ENCODE results near the gene MAP2K3.

Gene MAP2K3

DNA sequence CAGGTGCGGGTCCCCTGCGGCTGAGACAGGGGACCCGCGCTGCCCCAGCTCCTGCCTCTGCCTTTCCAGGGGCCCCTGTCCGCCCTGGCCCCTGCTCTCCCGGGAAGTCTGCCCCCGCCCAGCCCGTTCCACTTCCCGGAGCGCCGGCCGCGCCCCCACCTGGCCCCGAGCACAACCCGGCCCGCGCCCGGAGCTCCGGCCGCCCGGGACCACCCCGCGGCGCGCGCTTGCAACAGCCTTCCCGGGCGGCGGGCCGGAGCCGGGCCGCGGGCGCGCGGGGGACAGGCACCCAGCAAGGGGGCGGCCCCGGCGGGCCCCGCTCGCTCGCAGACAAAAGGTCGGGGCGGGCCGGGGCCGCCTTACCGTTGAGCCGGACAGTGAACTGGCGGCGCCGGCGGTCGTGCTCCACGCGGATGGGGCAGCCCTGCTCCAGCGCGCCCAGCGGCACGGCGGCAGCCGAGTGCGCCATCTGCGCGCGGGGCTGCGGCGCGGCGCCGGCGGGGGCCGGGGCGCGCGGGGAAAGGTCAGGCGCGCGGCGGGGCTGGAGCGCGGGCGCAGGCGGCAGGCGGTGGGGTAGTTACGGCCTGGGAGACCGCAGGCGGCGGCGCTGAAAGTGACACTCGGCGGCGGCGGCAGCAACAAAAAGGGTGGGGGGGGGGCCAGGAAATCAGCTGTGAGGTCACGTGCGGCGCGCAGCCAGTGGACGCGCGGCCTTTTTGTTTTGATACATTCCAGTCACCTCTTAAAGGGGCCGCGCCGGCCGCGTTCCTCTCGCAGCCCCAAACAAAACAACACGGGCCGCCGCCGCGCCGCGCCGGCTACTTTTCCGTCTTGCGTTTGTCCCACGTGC, 31.5 kb upstream of the MAP2K3 start, which contains the start of gene NATD1:
Gene NATD1, minus strand, starts transcription at position 615 of the 850 bp plus-strand sequence. Its CDS starts 146 bp downstream, at position 469.
- Histone ChIP-seq H3K9me3 (ENCODE audit: control insufficient read depth, insufficient read depth, low read depth, low read length) (no peaks in the 10 kb centered on the region), H3K36me3 (ENCODE audit: control insufficient read depth in 2 of 2, insufficient read depth in 1 of 2, low read length in 2 of 2) (no peaks in the 10 kb centered on the region), H3K4me3 (ENCODE audit: low read depth, low read length) (peak within 1 kb of the TSS; percentile 56), H3K27ac (ENCODE audit: extremely low read depth, low read depth, low read length) (peak within 1 kb of the TSS; percentile 46; the same call in 1 of the 2 replicates), H3K4me1 (ENCODE audit: control insufficient read depth, insufficient read depth, low read length) (0 out of 2 replicates have a peak, but pooled peaks cover 2% of the 10 kb centered on the region)
- POLR2A ChIA-PET: interaction anchor here (0.6 to 1.9 kb wide), 9 partner anchors 11 to 1243 kb away, joined by 3 to 8 read pairs (median 4); no protein-coding TSS in a partner anchor
- TF ChIP-seq PRDM1 (tag by site-specific recombination; IDR thresholded peaks at IDR 0.05) (no peak), ZNF629 (tag by site-specific recombination; IDR thresholded peaks at IDR 0.05) (peak; percentile 22; the same call in 1 of the 2 replicates), ZNF214 (tag by site-specific recombination; IDR thresholded peaks at IDR 0.05; ENCODE audit: borderline replicate concordance) (no peak), ZNF560 (tag by site-specific recombination; IDR thresholded peaks at IDR 0.05; ENCODE audit: borderline replicate concordance) (no peak), FEZF1 (tag by site-specific recombination; IDR thresholded peaks at IDR 0.05) (peak; percentile 74), KLF10 (tag by site-specific recombination; IDR thresholded peaks at IDR 0.05) (0 out of 2 replicates have a peak, but pooled peaks have one; percentile 23), GLIS1 (tag by site-specific recombination; IDR thresholded peaks at IDR 0.05) (peak; percentile 64; the same call in 1 of the 2 replicates), ZFP69B (tag by site-specific recombination; IDR thresholded peaks at IDR 0.05) (peak; percentile 95), ZNF114 (tag by site-specific recombination; IDR thresholded peaks at IDR 0.05) (no peak), SP2 (tag by site-specific recombination; IDR thresholded peaks at IDR 0.05) (peak; percentile 7; the same call in 1 of the 2 replicates), ZFP37 (tag by site-specific recombination; IDR thresholded peaks at IDR 0.05) (no peak), TCF7L2 (IDR thresholded peaks at IDR 0.05; ENCODE audit: borderline replicate concordance, low read depth, low read length) (peak; percentile 90; the same call in 1 of the 2 replicates), ZBTB26 (tag by site-specific recombination; optimal IDR thresholded peaks at IDR 0.05) (peak; percentile 74), ZBTB20 (tag by site-specific recombination; IDR thresholded peaks at IDR 0.05) (peak; percentile 38; the same call in 1 of the 2 replicates)
- TF ChIP-seq, protein P1, sequence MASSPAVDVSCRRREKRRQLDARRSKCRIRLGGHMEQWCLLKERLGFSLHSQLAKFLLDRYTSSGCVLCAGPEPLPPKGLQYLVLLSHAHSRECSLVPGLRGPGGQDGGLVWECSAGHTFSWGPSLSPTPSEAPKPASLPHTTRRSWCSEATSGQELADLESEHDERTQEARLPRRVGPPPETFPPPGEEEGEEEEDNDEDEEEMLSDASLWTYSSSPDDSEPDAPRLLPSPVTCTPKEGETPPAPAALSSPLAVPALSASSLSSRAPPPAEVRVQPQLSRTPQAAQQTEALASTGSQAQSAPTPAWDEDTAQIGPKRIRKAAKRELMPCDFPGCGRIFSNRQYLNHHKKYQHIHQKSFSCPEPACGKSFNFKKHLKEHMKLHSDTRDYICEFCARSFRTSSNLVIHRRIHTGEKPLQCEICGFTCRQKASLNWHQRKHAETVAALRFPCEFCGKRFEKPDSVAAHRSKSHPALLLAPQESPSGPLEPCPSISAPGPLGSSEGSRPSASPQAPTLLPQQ (tag by site-specific recombination; IDR thresholded peaks at IDR 0.05): peak; percentile 97
- TF ChIP-seq, protein P2, sequence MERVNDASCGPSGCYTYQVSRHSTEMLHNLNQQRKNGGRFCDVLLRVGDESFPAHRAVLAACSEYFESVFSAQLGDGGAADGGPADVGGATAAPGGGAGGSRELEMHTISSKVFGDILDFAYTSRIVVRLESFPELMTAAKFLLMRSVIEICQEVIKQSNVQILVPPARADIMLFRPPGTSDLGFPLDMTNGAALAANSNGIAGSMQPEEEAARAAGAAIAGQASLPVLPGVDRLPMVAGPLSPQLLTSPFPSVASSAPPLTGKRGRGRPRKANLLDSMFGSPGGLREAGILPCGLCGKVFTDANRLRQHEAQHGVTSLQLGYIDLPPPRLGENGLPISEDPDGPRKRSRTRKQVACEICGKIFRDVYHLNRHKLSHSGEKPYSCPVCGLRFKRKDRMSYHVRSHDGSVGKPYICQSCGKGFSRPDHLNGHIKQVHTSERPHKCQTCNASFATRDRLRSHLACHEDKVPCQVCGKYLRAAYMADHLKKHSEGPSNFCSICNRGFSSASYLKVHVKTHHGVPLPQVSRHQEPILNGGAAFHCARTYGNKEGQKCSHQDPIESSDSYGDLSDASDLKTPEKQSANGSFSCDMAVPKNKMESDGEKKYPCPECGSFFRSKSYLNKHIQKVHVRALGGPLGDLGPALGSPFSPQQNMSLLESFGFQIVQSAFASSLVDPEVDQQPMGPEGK (tag by site-specific recombination; IDR thresholded peaks at IDR 0.05): peak; percentile 59
- CTCF ChIA-PET: interaction anchor here (0.6 to 0.7 kb wide), 2 partner anchors 97 to 126 kb away, joined by 3 read pairs; partner anchors contain the start of gene DHRS7B

DNA sequence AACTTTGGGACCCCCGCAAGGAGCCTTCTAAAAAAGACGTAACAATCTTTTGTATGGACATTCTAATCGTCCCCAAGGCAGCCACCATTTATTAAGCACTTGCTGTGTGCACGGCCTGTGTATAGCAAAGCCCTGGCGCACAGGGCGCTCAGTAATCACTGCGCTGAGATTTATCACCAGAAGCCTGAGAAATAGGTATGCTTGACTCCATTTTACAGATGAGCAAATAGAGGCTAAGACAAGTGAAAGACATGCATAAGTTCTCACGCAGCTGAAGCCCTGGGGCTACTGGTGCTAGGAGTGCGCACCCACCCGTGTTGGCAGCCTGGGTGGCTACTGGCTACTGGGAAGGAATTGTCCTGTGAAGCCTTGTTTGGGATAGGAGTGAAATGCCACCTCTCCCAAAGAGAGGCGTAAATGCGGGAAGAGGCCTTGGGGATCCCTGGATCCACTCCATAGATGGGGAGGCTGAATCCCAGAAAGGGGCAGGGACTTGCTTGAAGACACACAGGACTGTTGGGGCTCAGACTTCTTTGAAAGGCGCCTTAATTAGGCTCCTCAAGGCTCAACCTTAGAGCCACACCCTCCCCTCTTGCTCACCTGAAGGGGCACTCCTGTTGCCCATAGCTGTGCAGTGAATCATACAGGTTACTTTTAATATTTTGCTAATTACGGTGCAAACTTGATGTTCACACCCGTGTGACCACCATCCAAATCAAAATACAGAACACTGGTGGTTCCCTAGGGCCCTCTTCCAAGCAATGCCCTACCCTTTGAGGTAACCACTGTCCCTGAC, 30.7 kb upstream of the MAP2K3 start:
- POLR2A ChIA-PET: interaction anchor here (0.6 to 1.9 kb wide), 9 partner anchors 10 to 1244 kb away, joined by 3 to 8 read pairs (median 4); no protein-coding TSS in a partner anchor
- 0 out of 2 replicates have a peak, but pooled peaks cover 2% of the 10 kb centered on the region for H3K4me1 ChIP-seq (ENCODE audit: control insufficient read depth, insufficient read depth, low read length)
- H3K27ac ChIP-seq (ENCODE audit: extremely low read depth, low read depth, low read length): no peak overlapping the region
- CTCF ChIA-PET: interaction anchor here (0.6 to 1.7 kb wide), 2 partner anchors 26 to 98 kb away, joined by 3 to 9 read pairs; no protein-coding TSS in a partner anchor
- H3K4me3 ChIP-seq (ENCODE audit: low read depth, low read length): peak overlapping the region; percentile 56
- H3K36me3 ChIP-seq (ENCODE audit: control insufficient read depth in 2 of 2, insufficient read depth in 1 of 2, low read length in 2 of 2): no peaks in the 10 kb centered on the region
- H3K9me3 ChIP-seq (ENCODE audit: control insufficient read depth, insufficient read depth, low read depth, low read length): no peaks in the 10 kb centered on the region
- no peak for TF ChIP-seq ZNF175 (tag by site-specific recombination; IDR thresholded peaks at IDR 0.05)
- TF ChIP-seq, protein P3, sequence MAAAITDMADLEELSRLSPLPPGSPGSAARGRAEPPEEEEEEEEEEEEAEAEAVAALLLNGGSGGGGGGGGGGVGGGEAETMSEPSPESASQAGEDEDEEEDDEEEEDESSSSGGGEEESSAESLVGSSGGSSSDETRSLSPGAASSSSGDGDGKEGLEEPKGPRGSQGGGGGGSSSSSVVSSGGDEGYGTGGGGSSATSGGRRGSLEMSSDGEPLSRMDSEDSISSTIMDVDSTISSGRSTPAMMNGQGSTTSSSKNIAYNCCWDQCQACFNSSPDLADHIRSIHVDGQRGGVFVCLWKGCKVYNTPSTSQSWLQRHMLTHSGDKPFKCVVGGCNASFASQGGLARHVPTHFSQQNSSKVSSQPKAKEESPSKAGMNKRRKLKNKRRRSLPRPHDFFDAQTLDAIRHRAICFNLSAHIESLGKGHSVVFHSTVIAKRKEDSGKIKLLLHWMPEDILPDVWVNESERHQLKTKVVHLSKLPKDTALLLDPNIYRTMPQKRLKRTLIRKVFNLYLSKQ (tag by site-specific recombination; IDR thresholded peaks at IDR 0.05; ENCODE audit: borderline replicate concordance): no peak
- TF ChIP-seq ZNF48 (tag by site-specific recombination; IDR thresholded peaks at IDR 0.05): no peak
- TF ChIP-seq ZNF670 (tag by site-specific recombination; IDR thresholded peaks at IDR 0.05; ENCODE audit: low read depth): no peak
- TF ChIP-seq SCRT2 (tag by site-specific recombination; IDR thresholded peaks at IDR 0.05): 0 out of 2 replicates have a peak, but pooled peaks have one; percentile 19
- no peak for TF ChIP-seq ZNF624 (tag by site-specific recombination; IDR thresholded peaks at IDR 0.05)
- TF ChIP-seq ZNF239 (tag by site-specific recombination; IDR thresholded peaks at IDR 0.05): no peak
- no peak for TF ChIP-seq ZNF549 (tag by site-specific recombination; IDR thresholded peaks at IDR 0.05)
- no peak for TF ChIP-seq SALL2 (tag by site-specific recombination; IDR thresholded peaks at IDR 0.05; ENCODE audit: borderline replicate concordance)

Measured in HEK293 (cell line).